NCI-H1436 treated with DMSO at 0.1 percent for 48 hours (cell line): Measurements from ENCODE around the gene CCNC.
"Not testable (repeated sequence)": the region's sequence is repeated elsewhere in the genome, so short reads cannot be mapped to it uniquely, and the experiment has no call there.

Experiments
- DNase-seq: peaks from one replicate; lab custom pipeline; 2025; lab: John Stamatoyannopoulos, UW

Gene CCNC

DNA sequence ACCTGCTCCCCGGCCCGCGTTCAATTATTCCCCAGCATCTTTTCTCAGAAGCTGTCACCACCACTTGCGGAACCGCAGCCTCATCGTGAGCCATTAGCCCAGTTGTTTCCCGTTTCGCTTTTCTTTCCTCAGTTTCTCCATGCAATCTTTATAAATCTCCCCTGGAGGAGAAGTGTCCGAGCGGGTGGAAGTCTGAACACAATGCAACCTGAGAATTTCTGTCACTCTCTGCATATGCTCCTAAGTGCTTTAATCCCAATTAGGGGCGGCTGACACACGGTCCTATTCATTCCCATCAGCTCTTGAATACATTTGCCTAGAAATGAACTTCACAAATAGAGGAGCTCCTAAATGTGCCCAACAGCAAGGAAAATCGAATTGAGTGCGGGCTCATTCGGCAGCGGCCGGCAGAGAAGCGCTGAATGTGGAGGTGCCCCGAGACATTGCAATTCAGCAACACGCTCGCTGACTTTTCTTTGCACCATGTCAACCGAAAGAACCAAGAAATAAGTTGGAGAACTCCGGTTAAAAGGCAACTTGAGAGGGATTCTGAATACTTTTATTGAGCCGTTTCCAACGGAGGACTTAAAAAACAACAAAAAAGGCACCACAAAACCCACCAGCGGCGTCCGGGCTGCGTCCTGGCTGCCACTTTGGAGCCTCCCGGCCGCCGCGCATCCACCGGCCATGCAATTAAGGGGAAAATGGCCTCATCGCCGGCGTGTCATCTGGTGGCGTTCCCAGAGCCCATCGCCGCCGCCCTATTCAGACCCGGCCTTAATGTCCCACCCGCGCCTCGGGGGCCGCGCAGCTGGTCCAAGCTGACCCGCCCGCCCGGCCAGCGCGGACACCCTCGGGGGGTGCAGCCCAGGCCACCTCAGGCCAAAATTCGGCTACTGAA lies 34.3 kb upstream of the CCNC start:
- no peak for DNase-seq

DNA sequence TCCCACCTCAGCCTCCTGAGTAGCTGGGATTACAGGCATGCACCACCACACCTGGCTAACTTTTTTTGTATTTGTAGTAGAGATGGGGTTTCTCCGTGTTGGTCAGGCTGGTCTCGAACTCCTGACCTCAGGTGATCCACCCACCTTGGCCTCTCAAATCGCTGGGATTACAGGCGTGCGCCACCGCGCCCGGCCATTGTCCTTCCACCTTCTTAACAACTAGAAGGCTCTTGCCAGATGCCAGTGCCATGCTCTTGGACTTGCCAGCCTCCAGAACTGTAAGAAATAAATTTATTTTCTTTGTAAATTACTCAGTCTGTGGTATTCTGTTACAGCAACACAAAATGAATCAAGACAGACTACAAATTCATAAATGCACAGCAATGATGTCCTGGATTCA lies 26.2 kb upstream of the CCNC start:
- not testable (repeated sequence) for DNase-seq

- DNase-seq, result peak; percentile 26
Measured at GRCh38 chr6:99592900-99593299, 24.4 kb upstream of the CCNC start.

GRCh38 chr6:99591673-99592364 lies 23.4 kb upstream of the CCNC start:
- DNase-seq, result no peak

- no peak for DNase-seq
Measured at GRCh38 chr6:99590728-99591672, 22.5 kb upstream of the CCNC start.

GRCh38 chr6:99589907-99590493 lies 21.5 kb upstream of the CCNC start:
- no peak for DNase-seq

DNA sequence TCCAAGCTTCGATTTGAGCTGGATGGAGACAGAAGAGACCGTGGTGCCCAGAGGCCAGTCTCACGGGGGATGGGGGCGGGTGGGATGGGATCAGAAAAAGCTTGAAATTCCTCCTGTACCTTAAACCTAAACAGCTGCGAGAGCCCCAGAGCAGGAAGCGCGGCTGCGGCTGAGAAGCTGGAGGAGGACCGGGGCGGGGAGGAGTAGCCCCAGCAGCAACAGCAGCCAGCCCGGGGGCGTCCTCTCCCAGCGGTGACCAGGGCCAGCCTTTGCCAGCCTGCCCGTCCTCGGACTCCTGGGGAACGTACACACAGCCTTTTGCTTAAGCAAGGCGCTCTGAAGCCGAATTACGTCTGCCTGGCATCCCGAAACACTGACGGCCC lies 20.8 kb upstream of the CCNC start:
- DNase-seq, result no peak

DNA sequence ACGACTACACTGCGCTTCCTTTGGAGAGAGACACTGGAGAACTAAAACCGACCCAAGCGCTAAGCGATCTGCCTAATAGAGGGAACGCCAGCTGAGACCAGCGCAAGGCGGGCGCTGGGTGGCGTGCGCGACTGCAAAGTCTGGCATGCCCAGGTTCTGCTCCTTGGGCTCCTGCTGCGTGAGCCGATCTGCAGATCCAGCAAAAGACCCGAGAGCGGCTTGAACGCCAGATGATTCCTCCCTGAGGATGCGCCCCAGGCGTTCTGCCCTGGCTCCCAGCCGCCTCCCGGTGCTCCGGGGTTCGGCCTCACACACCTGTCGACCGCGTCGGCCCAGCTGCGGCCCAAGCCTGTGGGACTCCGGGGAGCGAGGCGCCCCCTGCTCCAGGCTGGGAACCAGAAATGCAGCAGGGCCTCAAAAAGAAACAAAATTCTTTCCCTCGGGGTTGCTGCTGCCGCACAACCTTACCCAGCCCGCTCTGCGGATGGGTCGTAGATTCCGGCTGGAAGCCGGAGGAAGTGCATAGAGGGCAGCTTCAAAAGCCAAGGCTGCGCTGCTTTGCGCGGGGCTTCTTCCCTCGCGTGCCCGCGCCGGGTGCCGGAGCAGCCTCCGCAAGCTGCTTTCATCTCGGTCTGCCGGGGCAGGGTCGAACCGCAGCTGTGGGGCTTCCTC lies 20.3 kb upstream of the CCNC start:
- DNase-seq, result peak; percentile 71

- no peak for DNase-seq
Measured at GRCh38 chr6:99587792-99588191, 19.3 kb upstream of the CCNC start.

DNA sequence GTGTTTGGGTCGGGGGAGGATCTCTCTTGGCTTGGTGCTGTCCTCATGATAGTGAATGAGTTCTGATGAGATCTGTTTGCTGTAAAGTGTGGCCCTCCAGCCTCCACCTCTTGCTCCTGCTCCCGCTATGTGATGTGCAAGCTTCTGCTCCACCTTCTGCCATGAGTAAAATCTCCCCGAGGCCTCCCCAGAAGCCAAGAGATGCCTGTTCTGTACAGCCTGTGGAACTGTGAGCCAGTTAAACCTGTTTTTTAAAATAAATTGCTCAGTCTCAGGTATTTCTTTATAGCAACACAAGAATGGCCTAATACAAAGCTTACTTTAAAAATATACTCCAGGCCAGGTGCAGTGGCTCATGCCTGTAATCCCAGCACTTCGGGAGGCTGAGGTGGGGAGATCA lies 11.3 kb upstream of the CCNC start:
- no peak for DNase-seq

GRCh38 chr6:99575544-99576227 lies 7.2 kb upstream of the CCNC start:
- no peak for DNase-seq

GRCh38 chr6:99573980-99574617 lies 5.6 kb upstream of the CCNC start:
- DNase-seq, result no peak

DNA sequence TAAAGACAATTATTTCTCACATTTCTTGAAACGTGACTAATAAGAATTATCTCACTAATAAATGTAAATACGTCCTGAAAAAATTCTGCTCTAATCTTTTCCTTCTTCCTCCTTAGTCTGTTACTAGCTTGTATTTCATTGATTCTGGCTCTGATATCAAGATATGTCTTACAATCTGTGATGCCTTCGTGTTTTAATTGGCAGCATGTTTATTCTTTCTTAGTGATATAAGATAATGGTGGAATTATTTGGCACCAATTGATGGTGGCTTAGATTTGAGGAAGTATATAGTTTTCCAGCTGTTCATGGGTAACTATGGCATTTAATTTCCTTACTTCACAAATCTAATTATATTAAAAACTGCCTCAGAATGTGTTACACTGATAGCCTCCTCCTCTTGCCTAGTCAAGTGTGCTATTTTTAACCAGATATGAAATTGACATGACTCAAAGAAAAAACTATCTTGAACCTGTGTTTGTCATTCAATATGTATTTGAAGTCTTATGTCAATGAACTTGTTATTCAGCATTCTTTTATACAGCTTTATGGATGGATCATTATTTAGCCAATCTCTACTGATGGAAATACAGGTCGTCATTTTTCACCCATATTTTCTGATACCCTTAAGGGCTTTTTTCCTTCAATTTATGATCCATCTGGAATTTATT lies 5.3 kb downstream of the CCNC start:
- DNase-seq, result no peak

DNA sequence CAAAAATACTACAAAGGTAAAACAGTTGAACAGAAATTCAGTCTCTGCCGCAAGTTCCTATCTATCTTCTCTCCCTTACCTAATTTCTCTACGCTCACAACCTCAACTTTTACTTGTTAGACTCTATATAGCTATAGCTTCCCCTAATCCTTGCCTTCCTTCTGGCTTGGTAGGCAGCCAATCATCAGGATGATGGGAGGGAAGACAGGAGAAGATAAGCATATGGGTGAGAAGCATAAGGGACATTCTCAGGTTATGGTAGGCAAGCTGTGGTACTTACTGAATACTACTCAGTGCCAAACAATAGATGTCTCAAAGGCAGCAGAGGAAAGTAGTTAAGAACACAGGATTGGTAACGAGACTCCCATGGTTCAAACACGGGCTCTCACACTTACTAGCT lies 7.8 kb downstream of the CCNC start:
- DNase-seq, result no peak

DNA sequence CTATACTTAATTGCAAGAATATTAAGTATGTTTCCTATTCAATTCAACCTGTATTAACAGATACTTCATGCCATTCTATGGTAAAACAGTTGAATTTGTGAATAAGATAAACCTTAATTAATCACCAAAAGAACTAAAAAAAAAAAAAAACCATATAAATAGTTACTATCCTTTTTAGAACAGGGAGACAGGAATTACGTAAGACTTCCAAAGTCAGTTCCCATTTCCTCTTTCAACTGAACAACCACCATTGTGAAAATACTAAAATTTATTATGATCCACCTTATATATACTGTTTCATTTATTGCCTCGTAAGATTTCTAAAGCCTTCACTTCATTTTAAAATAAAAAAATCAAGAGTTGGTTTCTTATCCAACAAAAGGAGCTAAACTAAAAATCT lies 9.4 kb downstream of the CCNC start:
- DNase-seq, result no peak

DNA sequence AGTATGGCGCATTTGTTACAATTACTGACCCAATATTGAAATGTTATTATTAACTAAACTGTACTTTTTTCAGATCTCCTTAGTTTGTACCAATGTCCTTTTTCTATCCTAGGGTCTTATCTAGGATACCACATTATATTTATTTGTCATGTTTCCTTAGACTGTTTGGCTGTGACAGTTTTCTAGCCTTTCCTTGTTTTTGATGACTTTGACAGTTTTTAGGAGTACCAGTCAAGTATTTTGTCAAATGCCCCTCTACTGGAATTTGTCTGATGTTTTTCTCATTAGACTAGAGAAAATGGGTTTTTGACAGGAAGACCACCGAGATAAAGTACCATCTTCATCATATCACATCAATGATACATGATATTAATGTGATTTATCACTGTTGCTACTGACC lies 14.6 kb downstream of the CCNC start:
- no peak for DNase-seq

DNA sequence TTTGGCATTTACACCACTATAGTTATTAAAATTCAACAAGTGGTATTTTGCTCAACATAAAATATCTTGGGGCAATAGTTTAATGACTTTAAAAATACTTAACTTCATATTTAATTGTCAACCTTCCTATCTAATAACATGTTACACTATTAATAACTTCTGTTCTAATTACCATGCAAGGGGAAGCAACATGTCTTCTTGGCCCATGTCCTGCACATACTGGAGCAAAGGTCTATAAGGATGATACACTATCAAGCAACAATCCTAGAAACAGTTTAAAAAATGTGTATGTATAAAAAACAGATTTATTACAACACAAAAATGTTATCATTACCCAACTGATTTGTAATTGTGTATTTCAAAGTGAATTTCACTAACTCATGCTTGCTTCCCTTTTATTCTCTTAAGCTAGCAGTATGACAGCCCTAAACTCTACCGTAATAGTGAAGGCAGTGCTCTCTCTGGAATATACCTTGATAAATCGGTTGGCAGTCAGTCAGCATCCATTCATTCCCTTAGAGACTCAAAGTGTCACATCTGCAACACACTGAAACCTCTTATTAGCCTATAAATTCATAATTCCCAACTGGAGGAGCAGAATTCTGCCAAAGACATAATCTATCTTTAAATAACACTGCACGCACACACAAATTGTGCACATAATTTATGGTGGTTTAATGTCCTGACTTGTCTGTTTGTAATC lies 18.3 kb downstream of the CCNC start:
- DNase-seq, result no peak

DNA sequence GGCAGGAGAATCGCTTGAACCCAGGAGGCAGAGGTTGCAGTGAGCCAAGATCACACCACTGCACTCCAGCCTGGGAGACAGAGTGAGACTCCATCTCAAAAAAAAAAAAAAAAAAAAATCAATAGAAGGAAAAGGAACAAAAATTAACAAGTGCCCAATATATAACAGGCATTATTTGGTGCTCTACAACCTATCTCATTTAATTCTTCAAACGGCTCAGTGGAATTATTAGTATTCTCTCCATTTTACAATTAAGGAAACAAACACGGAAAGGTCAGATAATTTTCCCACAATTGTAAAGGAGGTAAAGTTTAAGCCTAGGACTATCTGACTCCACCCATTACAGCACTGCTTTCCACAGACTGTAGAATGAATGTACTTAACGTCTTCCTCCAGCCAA lies 19.8 kb downstream of the CCNC start:
- DNase-seq, result no peak

GRCh38 chr6:99547526-99547925 lies 20.9 kb downstream of the CCNC start:
- no peak for DNase-seq
